H9 (cell line): ENCODE measurements around the gene AK8. TPM values are rescaled to one million over a fixed set of nuclear protein-coding genes. Genes with fewer than 3 reads are reported as not detected.

Source experiments
- DNase-seq: peaks from one replicate; pipeline ENCODE4 v3.0.0-alpha.2; 2017
- H2AFZ ChIP-seq: one replicate; pipeline ENCODE4 v1.6.1; 2013; ENCODE audit warnings: mild to moderate bottlenecking, low read length, control low read depth, moderate library complexity
- H2AK5ac ChIP-seq: 2 replicates; pipeline ENCODE4 v1.6.1; 2013; ENCODE audit warnings: low read length, control low read depth, mixed read lengths; ENCODE audit not compliant: insufficient read length
- H2BK120ac ChIP-seq: one replicate; pipeline ENCODE4 v1.6.1; 2013; ENCODE audit warnings: low read depth, mild to moderate bottlenecking, low read length, control low read depth, inconsistent platforms; ENCODE audit not compliant: poor library complexity, severe bottlenecking
- H2BK12ac ChIP-seq: 2 replicates; pipeline ENCODE4 v1.6.1; 2013; ENCODE audit warnings: low read length, control low read depth, mixed read lengths, low read depth; ENCODE audit not compliant: insufficient read length
- H2BK15ac ChIP-seq: 2 replicates; pipeline ENCODE4 v1.6.1; 2013; ENCODE audit warnings: low read depth, low read length, control low read depth
- H2BK20ac ChIP-seq: one replicate; pipeline ENCODE4 v1.6.1; 2013; ENCODE audit warnings: low read depth, mild to moderate bottlenecking, low read length, control low read depth, inconsistent platforms; ENCODE audit not compliant: poor library complexity, severe bottlenecking
- H2BK5ac ChIP-seq: 2 replicates; pipeline ENCODE4 v1.6.1; 2013; ENCODE audit warnings: low read length, control low read depth, mixed read lengths; ENCODE audit not compliant: insufficient read length
- H3K14ac ChIP-seq: 2 replicates; pipeline ENCODE4 v1.6.1; 2013; ENCODE audit warnings: low read length, control low read depth; ENCODE audit not compliant: insufficient read depth
- H3K18ac ChIP-seq: 2 replicates; pipeline ENCODE4 v1.6.1; 2013; ENCODE audit warnings: low read depth, mild to moderate bottlenecking, mixed read lengths, low read length, control low read depth; ENCODE audit not compliant: insufficient read length
- H3K23ac ChIP-seq: 2 replicates; pipeline ENCODE4 v1.6.1; 2013; ENCODE audit warnings: low read length, control low read depth, mixed read lengths, low read depth; ENCODE audit not compliant: insufficient read length
- H3K23me2 ChIP-seq: 2 replicates; pipeline ENCODE4 v1.6.1; 2013; ENCODE audit warnings: low read depth, mild to moderate bottlenecking, mixed read lengths, low read length, control low read depth; ENCODE audit not compliant: insufficient read length, poor library complexity, severe bottlenecking
- H3K27ac ChIP-seq: 2 replicates; pipeline ENCODE4 v1.5.1; 2013; ENCODE audit warnings: low read length, control low read depth, mixed read lengths, low read depth; ENCODE audit not compliant: insufficient read length
- H3K27me3 ChIP-seq: 2 replicates; pipeline ENCODE4 v1.6.1; 2013; ENCODE audit warnings: low read length, control low read depth, inconsistent platforms; ENCODE audit not compliant: insufficient read depth
- H3K4ac ChIP-seq: 2 replicates; pipeline ENCODE4 v1.6.1; 2013; ENCODE audit warnings: low read depth, mild to moderate bottlenecking, control low read depth, inconsistent platforms, low read length, moderate library complexity
- H3K4me1 ChIP-seq: 2 replicates; pipeline ENCODE4 v1.6.1; 2013; ENCODE audit warnings: low read length, control low read depth, inconsistent platforms; ENCODE audit not compliant: insufficient read depth
- H3K4me2 ChIP-seq: 2 replicates; pipeline ENCODE4 v1.6.1; 2013; ENCODE audit warnings: low read length, control low read depth, mixed read lengths; ENCODE audit not compliant: insufficient read length, insufficient read depth
- H3K56ac ChIP-seq: 2 replicates; pipeline ENCODE4 v1.6.1; 2013; ENCODE audit warnings: low read depth, mild to moderate bottlenecking, mixed read lengths, low read length, control low read depth; ENCODE audit not compliant: insufficient read length
- H3K79me1 ChIP-seq: 2 replicates; pipeline ENCODE4 v1.6.1; 2013; ENCODE audit warnings: low read depth, mild to moderate bottlenecking, moderate library complexity, low read length, control low read depth, inconsistent platforms; ENCODE audit not compliant: insufficient read depth, poor library complexity, severe bottlenecking
- H3K79me2 ChIP-seq: 2 replicates; pipeline ENCODE4 v1.6.1; 2013; ENCODE audit warnings: low read length, control low read depth, inconsistent platforms; ENCODE audit not compliant: insufficient read depth
- H3K9ac ChIP-seq: 2 replicates; pipeline ENCODE4 v1.6.1; 2013; ENCODE audit warnings: low read length, control low read depth, mixed read lengths; ENCODE audit not compliant: insufficient read length; ENCODE audit errors: extremely low read depth
- H3K9me3 ChIP-seq: one replicate; pipeline ENCODE4 v1.6.1; 2013; ENCODE audit warnings: low read depth, low read length, inconsistent platforms; ENCODE audit not compliant: control insufficient read depth
- H3T11ph ChIP-seq: one replicate; pipeline ENCODE4 v1.6.1; 2013; ENCODE audit warnings: mild to moderate bottlenecking, low read length, control low read depth, inconsistent platforms
- H4K20me1 ChIP-seq: one replicate; pipeline ENCODE4 v1.6.1; 2013; ENCODE audit not compliant: control insufficient read depth, insufficient read length, insufficient read depth
- H4K5ac ChIP-seq: 2 replicates; pipeline ENCODE4 v1.6.1; 2013; ENCODE audit warnings: low read depth, mild to moderate bottlenecking, mixed read lengths, low read length, control low read depth; ENCODE audit not compliant: insufficient read length
- H4K8ac ChIP-seq: replicated peaks from 2 replicates; pipeline ENCODE4 v1.6.1; 2013; ENCODE audit warnings: low read length, control low read depth, mixed read lengths, low read depth; ENCODE audit not compliant: insufficient read length
- H4K91ac ChIP-seq: 2 replicates; pipeline ENCODE4 v1.6.1; 2013; ENCODE audit warnings: low read depth, mild to moderate bottlenecking, moderate library complexity, mixed read lengths, low read length, control low read depth; ENCODE audit not compliant: insufficient read length
- H3K27ac Mint-ChIP-seq, 3 experiments: 2 replicates in 2 of 3; 3 replicates in 1 of 3; pipeline ENCODE4 v1.8.0; 2020 to 2021; ENCODE audit warnings: mixed read lengths in 3 of 3, mild to moderate bottlenecking in 1 of 3, moderate library complexity in 1 of 3
- H3K27me3 Mint-ChIP-seq: 2 replicates; pipeline ENCODE4 v1.8.0; 2021; ENCODE audit warnings: low read depth, mild to moderate bottlenecking, moderate library complexity, mixed read lengths
- H3K36me3 Mint-ChIP-seq, 3 experiments: 2 replicates in 2 of 3; 3 replicates in 1 of 3; pipeline ENCODE4 v1.8.0; 2020 to 2021; ENCODE audit warnings: low read depth in 3 of 3, mixed read lengths in 3 of 3; ENCODE audit not compliant: insufficient read depth in 1 of 3
- H3K4me1 Mint-ChIP-seq, 2 experiments: 2 replicates each; pipeline ENCODE4 v1.8.0; 2020; ENCODE audit warnings: mixed read lengths in 2 of 2
- H3K4me3 Mint-ChIP-seq, 2 experiments: 2 replicates in 1 of 2; 3 replicates in 1 of 2; pipeline ENCODE4 v1.8.0; 2020 to 2021; ENCODE audit warnings: mild to moderate bottlenecking in 2 of 2, mixed read lengths in 2 of 2, moderate library complexity in 1 of 2
- H3K9me3 Mint-ChIP-seq, 2 experiments: 2 replicates in 1 of 2; 3 replicates in 1 of 2; pipeline ENCODE4 v1.8.0; 2020; ENCODE audit warnings: mild to moderate bottlenecking in 2 of 2, mixed read lengths in 2 of 2, moderate library complexity in 1 of 2
- CTCF ChIP-seq: fragments of 200-600 bp; sonication (generic); conservative IDR thresholded peaks from 3 replicates; pipeline ENCODE4 v1.8.0; 2021; ENCODE audit warnings: antibody characterized with exemption, mild to moderate bottlenecking
- WGBS: extraction: QIAGEN DNeasy Blood & Tissue Kit; methylation state at CpG from one replicate; pipeline ENCODE4 v1.1.7; 2013; ENCODE audit warnings: missing lambda C conversion rate, low lambda C conversion rate, mixed read lengths; ENCODE audit not compliant: insufficient read length; ENCODE audit errors: extremely low coverage; 5-methylcytosine and 5-hydroxymethylcytosine counted together
- long read RNA-seq: library from polyadenylated mRNA; unstranded; transcript quantifications from one replicate; pipeline ENCODE4 v2.0.0, GENCODE V29; 2020
- total RNA-seq: library from RNA; stranded (reverse); gene quantifications from 2 replicates; pipeline ENCODE4 v1.2.1, GENCODE V29; 2021

AK8 gene
- total RNA-seq = 0.44 and 0.46 TPM in 2 replicates
- long read RNA-seq, partial matches to known transcripts = 1 of 1 reads
- long read RNA-seq, other reads (novel, unspliced or antisense) = 0 of 1 reads

- H3K36me3 Mint-ChIP-seq = no peaks in the 10 kb centered on the region; a peak in 1 of 7 replicates
- Histone ChIP-seq H3K79me1 (no peaks in the 10 kb centered on the region), H2BK120ac (no peak within 1 kb of the TSS), H3K23ac (no peak within 1 kb of the TSS), H3K9ac (no peak within 1 kb of the TSS), H3K23me2 (peaks cover 4% of the 10 kb centered on the region), H3K27ac (no peak within 1 kb of the TSS), H4K91ac (no peak within 1 kb of the TSS), H4K5ac (no peak within 1 kb of the TSS), H2AFZ (no peak within 1 kb of the TSS), H3K4me2 (peak within 1 kb of the TSS; percentile 45), H3K18ac (no peak within 1 kb of the TSS), H3K4me1 (no peaks in the 10 kb centered on the region), H2AK5ac (no peak within 1 kb of the TSS), H2BK15ac (no peak within 1 kb of the TSS), H3K27me3 (no peaks in the 10 kb centered on the region), H3T11ph (no peak within 1 kb of the TSS), H3K14ac (no peak within 1 kb of the TSS), H3K56ac (no peak within 1 kb of the TSS), H4K8ac (no peak within 1 kb of the TSS), H3K9me3 (no peaks in the 10 kb centered on the region), H4K20me1 (no peaks in the 10 kb centered on the region), H2BK12ac (no peak within 1 kb of the TSS), H2BK5ac (no peak within 1 kb of the TSS), H3K4ac (no peak within 1 kb of the TSS), H3K79me2 (no peaks in the 10 kb centered on the region), H2BK20ac (no peak within 1 kb of the TSS)
- peaks cover 0 to 3% of the 10 kb centered on the region in 2 experiments; a peak in 1 of 4 replicates for H3K4me1 Mint-ChIP-seq
- peaks cover 51% of the 10 kb centered on the region for H3K27me3 Mint-ChIP-seq
- WGBS = no CpG with 5 or more reads among the region's 89 CpGs
- TF ChIP-seq CTCF = no peak
- DNase-seq = peak; percentile 78
- no peak within 1 kb of the TSS for H3K27ac Mint-ChIP-seq
- H3K4me3 Mint-ChIP-seq = peak within 1 kb of the TSS; percentile 74 to 86
- no peaks in the 10 kb centered on the region for H3K9me3 Mint-ChIP-seq
These were observed at the start of gene AK8 for GRCh38 chr9:132877824-132878694. Gene AK8 (minus strand): TSS chr9:132878284. CDS start chr9:132878255, 29 bp downstream.
